Bone marrow (tissue), 2 donors: ENCODE data around the gene ASIC1.

Experiments
- DNase-seq, 2 donors: peaks; one replicate each; lab custom pipeline; 2025; lab: John Stamatoyannopoulos, UW

The ASIC1 gene

GRCh38 chr12:50041062-50041860, 16.1 kb upstream of the ASIC1 start:
- DNase-seq = no peak

DNA sequence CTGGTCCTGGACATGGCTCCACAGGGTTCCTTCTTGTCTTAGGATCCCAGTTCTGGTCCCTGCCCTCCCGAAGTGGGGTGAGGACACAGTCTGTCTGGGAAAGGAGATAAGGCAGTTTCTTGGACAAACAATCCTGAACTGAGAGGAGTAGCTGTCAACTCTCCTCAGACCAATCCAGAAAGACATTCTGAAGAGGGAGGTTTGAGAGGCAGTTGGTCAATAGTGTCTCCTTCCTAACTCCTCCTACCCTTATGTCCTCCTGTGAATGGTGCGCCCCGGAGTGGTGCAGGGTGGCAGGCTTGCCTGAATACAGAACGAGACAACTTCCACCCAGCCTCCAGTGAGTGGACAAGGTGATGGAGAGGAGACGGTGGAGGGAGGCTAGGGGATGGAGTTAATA, 15.4 kb upstream of the ASIC1 start:
- DNase-seq = no peak

GRCh38 chr12:50042693-50043092, 14.7 kb upstream of the ASIC1 start:
- no peak for DNase-seq

DNA sequence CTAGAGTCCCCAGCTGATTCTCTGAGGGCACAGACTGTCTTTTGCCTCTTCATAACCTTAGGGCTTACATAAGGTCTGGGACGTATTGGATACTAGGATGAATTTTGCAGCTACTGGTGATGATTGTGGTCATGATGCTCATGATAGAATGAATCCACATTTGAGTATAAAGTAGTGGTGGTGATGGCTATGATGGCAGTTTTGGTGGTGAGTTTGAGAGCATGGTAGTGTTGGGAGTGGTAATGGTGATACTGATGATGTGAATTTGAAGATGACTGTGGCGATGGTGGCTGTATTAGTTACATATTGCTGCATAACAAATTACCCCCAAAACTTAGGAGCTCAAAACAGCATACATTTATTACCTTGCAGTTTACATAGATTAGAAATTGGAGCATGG, 14.1 kb upstream of the ASIC1 start:
- no peak for DNase-seq

- no peak for DNase-seq
Observed at GRCh38 chr12:50043854-50044253, 13.5 kb upstream of the ASIC1 start.

DNA sequence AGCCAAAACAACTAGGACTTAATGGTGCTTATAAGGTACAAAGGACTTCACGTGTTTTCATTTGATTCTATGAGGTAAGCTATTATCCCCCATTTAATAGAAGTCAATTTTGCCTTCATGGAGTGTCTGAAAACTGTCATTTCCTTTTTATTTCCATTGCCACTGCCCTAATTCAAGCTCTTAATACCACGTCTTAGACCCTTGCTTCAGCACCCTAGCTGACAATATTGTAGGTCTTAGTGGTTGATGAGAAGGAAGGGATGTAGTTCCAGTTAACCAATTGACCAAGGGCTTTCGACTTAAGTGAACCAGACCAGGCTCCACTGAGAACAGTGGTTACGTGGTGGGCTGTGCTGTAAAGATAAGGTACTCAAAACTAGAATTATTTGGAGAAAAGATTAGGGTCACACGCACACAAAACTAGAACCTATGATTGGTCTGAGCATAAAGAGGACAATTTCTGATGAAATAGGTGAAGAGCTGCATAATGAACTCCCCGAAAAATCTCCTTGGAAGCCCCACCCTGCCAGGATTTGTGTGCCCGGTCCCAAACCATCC, 9.6 kb upstream of the ASIC1 start:
- DNase-seq = no peak

DNA sequence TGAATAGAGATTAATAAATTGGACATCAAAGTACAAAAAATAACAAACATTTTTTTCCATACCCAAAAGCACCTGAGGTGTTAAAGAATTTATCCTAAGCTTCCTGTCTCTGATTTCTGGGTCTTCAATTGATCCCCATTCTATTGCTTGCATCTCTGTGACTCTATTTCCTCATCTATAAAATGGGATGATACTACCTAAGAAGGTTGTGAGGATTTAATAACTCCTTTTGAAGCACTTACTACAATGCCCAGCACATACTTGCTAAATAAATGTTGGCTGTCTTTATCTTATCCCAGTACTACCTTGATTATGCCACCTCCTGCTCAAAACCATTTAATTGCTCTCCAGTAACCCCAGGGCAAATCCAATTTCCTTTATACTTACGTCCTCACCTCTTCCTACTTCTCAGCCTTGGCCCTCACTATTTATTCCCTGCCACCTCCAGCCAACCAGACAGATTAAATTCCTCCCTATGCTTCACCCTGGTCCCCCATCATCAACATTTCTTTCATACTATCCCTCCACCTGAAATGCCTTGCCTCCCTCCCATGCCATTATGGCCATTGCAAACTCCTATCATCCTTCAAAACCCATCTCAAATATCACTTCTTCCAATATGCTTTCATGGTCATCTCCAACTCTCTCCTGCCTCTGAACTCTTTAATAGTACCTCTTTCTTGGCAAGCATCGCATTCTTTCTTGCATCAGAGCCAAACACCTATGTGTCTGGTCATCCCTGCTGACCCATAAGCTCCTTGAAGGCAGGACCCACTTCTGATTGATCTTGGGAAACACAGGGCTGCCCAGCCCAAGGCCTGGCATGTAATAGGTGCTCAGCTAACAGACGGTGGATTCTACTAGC, 7.9 kb upstream of the ASIC1 start:
- no peak for DNase-seq

GRCh38 chr12:50050119-50050385, 7.3 kb upstream of the ASIC1 start:
- DNase-seq = no peak

- peak; percentile 27 to 49 for DNase-seq
Observed at GRCh38 chr12:50050410-50051098, 6.8 kb upstream of the ASIC1 start.

- no peak for DNase-seq
Observed at GRCh38 chr12:50051101-50051806, 6.1 kb upstream of the ASIC1 start.

DNA sequence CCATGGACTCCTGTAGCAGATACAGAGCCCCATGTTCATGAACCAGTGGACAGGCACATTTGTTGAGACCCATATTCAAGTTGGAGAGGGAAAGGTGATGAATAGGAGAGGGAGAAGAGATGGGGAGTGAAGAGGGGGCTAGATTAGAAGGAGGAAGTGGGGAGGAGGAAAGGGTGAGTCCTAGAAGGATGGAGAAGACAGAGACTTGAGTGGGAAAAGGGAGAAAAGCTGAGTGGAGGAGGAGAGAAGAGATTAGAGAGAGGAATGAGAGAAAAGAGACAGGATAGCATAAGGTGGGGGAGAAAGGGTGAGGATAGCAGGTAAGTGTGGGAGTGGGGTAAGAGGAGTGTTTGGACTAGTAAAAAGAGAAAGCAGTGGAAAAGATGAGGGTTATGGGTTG, 4.9 kb upstream of the ASIC1 start:
- DNase-seq = no peak

GRCh38 chr12:50052964-50053363, 4.4 kb upstream of the ASIC1 start:
- no peak for DNase-seq

GRCh38 chr12:50053583-50053982, 3.8 kb upstream of the ASIC1 start:
- peak in 1 of 2 donors; percentile 63 for DNase-seq

DNA sequence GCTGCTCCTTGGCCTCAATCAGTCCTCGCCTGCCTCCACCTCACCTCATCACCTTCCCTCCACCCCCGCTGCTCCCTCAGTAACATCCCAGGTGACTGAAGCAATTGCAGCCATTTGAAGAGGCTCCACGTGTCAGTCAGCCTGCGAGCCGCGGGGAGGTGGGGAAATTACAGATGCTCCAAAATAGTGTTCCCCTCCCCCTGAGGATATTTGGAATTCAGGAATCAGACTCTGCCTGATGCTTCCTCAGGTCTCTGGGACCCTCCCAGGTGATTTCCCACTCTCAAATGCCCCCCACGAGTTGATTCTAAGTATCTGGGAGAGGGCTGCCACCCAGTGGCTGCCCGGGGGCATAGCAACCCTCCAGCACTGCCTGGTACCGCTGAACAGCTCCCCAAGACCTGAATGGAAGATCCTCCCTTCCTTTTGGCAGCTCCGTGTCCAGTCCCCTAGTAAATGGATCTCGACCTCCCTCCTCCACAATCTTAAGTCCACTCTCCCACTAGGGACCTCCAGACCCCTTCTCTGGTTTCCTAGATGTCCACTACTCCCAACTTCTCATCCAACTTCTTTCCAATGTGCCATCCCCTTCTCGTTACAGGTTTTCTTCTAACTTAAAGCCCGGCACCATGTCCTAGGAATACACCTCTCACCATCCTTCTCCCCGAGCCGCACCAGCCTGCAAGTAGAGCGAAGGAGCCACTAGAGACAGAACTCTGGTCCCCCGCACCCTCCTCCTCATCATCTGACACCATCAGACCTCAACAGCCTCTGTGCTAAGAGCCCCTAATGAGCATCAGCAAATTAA, 1.4 kb upstream of the ASIC1 start:
- DNase-seq = peak; percentile 21 to 27

GRCh38 chr12:50056639-50056976, 788 bp upstream of the ASIC1 start:
- DNase-seq = no peak

GRCh38 chr12:50057896-50058670, 687 bp downstream of the ASIC1 start:
- DNase-seq = no peak

DNA sequence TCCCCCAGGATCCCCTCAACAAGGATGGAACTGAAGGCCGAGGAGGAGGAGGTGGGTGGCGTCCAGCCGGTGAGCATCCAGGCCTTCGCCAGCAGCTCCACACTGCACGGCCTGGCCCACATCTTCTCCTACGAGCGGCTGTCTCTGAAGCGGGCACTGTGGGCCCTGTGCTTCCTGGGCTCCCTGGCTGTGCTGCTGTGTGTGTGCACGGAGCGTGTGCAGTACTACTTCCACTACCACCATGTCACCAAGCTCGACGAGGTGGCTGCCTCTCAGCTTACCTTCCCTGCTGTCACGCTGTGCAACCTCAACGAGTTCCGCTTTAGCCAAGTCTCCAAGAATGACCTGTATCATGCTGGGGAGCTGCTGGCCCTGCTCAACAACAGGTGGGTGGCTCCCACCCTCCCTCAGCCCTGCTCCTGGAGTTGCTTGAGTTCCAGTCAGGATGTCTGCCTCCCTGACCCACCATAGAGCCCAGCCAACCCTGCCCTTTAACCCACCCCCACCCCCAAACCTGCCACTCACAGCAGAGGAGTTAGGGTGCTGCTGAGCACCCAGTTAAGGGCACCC, 1.4 kb downstream of the ASIC1 start:
- DNase-seq = no peak

DNA sequence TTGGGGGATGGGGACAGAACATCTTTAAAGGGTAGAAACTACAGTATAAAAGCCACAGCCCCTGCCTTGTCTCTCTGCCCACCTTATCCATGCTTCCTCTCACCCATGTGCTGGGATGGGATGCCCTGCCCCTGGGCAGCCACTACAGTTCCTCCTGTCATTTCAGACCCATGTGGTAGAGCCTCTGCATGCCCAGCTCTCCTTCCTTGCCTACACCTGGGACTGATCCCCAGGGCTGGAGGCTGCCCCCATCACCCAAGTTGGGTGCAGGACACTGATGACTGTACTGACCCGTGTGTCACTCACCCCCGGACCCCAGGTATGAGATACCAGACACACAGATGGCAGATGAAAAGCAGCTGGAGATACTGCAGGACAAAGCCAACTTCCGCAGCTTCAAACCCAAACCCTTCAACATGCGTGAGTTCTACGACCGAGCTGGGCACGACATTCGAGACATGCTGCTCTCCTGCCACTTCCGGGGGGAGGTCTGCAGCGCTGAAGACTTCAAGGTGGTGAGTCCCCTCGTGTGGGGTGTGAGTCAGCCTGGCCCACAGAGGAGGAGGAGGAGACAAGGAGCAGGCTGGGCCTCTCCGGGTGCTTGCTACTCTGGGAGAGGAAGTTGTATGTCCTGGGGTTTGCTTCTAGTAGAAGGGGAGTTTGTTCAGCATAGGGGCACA, 2.2 kb downstream of the ASIC1 start:
- DNase-seq = peak in 1 of 2 donors; percentile 74

DNA sequence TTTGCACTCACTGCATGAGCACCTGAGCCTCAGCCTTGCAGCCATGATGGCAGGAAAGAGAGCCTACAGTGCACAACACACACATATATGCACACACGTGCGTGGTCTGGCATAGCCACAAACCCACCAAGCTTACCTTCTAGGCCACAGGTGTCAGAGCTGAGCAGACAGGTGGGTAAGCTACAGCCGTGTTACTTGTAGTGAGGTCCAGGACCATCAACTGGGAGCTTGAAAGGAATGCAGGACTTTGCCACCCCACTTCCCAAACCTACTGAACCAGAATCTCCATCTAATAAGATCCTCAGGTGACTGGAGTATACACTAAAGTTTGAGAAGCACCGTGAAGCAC, 2.7 kb downstream of the ASIC1 start:
- no peak for DNase-seq

GRCh38 chr12:50061171-50061570, 3.8 kb downstream of the ASIC1 start:
- no peak for DNase-seq
